Smooth muscle cell (in vitro differentiated cells): ENCODE results near the gene TLNRD1. TPM values are rescaled to one million over a fixed set of nuclear protein-coding genes. Genes with fewer than 3 reads are reported as not detected.

Experiments used
- microRNA-seq: library from miRNA; unstranded; fragments of <30 nt; microRNA quantifications from one replicate; pipeline ENCODE4, GENCODE V29; 2016; ENCODE audit warnings: borderline number of aligned reads
- polyA plus RNA-seq: library from polyadenylated mRNA; unstranded; fragments of >200 nt; fragmentation: Nextera tagmentation; extraction: Ambion mirVana; gene quantifications from 2 replicates; pipeline ENCODE4 v1.2.1, GENCODE V29; 2016
- small RNA-seq: library from RNA; depleted of rRNA; stranded (forward); fragments of <200 nt; gene quantifications from one replicate; pipeline ENCODE3, GENCODE V24; 2014
- total RNA-seq: library from RNA; depleted of rRNA; stranded (reverse); fragments of >200 nt; gene quantifications from 2 replicates; pipeline ENCODE4 v1.2.3, GENCODE V29; 2014

TLNRD1 gene
- total and polyA plus RNA-seq, 2 experiments from 2014 or later: 11.3 to 14.1 TPM

Small RNAs within 50 kb of the gene (microRNA-seq; reads per million reads assigned to microRNA genes)
- not detected for gene MIR4514

Small RNAs within 50 kb of the gene (small RNA-seq; reads per million reads assigned to genes)
- gene MIR4514: not detected

Other genes starting within 250 kb of the TLNRD1 start
- gene CEMIP, start 221.6 kb upstream of the TLNRD1 start, total RNA-seq: 1.2 and 1.9 TPM in 2 replicates
- gene CEMIP, start 221.6 kb upstream of the TLNRD1 start, polyA plus RNA-seq: 0.82 and 1.9 TPM in 2 replicates
- 20.1 and 25.6 TPM in 2 replicates for gene MESD, start 11.1 kb upstream of the TLNRD1 start, total RNA-seq
- gene MESD, start 11.1 kb upstream of the TLNRD1 start, polyA plus RNA-seq: 41.4 and 57.4 TPM in 2 replicates
- gene CFAP161, start 133.3 kb downstream of the TLNRD1 start, total RNA-seq: 0.94 and 0.99 TPM in 2 replicates
- not detected in 2 replicates for gene CFAP161, start 133.3 kb downstream of the TLNRD1 start, polyA plus RNA-seq
- 0.76 and 1.4 TPM in 2 replicates for gene IL16, start 196.0 kb downstream of the TLNRD1 start, total RNA-seq
- gene IL16, start 196.0 kb downstream of the TLNRD1 start, polyA plus RNA-seq: 1.1 and 1.3 TPM in 2 replicates